ENCODE data around the gene PSMD13.

PSMD13 gene

DNA sequence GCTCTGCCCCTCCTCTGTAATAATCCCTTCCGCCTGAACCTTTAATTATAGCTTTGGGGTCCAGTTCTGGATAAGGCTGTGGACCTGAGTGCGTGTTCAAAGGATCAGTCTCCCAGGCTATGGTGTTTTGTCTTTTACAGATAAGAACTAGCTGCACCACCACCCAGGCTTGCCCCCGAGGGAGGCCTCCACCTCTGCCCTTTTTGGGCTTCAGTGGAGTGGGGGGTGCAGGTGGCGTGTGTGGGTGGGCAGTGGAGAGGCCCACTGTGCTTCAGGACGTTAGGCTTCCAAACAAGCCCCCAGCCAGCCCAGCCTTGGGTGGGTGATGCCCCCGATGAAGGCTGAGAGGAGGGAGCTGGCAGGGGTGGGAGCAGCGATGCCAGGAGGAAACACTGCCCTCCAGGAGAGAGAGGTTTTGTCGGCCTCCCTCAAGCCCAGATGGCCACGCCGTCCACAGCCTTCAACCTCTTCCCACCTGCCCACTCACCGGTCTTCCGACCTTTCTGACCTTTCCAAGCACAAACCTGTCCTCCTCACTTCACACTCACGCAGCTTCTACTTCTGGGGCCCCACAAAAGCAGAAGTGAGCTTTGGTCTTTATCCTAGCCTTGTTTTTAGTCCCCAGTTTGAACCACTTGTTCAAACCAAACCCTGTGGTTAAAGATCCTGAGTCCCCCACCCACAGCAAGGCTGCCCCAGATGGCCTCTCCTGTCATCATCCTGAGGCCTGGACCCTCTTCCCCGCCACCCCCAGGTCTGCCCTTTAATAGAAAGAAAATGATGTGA is 20.4 kb downstream of the PSMD13 start:
- no peak for TF ChIP-seq EZH2phosphoT487 (IDR thresholded peaks at IDR 0.05; ENCODE audit: borderline replicate concordance, low read length)
- TF ChIP-seq, protein P1, sequence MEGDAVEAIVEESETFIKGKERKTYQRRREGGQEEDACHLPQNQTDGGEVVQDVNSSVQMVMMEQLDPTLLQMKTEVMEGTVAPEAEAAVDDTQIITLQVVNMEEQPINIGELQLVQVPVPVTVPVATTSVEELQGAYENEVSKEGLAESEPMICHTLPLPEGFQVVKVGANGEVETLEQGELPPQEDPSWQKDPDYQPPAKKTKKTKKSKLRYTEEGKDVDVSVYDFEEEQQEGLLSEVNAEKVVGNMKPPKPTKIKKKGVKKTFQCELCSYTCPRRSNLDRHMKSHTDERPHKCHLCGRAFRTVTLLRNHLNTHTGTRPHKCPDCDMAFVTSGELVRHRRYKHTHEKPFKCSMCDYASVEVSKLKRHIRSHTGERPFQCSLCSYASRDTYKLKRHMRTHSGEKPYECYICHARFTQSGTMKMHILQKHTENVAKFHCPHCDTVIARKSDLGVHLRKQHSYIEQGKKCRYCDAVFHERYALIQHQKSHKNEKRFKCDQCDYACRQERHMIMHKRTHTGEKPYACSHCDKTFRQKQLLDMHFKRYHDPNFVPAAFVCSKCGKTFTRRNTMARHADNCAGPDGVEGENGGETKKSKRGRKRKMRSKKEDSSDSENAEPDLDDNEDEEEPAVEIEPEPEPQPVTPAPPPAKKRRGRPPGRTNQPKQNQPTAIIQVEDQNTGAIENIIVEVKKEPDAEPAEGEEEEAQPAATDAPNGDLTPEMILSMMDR (IDR thresholded peaks at IDR 0.05; ENCODE audit: low read depth, low read length, poor library complexity, severe bottlenecking), result no peak

DNA sequence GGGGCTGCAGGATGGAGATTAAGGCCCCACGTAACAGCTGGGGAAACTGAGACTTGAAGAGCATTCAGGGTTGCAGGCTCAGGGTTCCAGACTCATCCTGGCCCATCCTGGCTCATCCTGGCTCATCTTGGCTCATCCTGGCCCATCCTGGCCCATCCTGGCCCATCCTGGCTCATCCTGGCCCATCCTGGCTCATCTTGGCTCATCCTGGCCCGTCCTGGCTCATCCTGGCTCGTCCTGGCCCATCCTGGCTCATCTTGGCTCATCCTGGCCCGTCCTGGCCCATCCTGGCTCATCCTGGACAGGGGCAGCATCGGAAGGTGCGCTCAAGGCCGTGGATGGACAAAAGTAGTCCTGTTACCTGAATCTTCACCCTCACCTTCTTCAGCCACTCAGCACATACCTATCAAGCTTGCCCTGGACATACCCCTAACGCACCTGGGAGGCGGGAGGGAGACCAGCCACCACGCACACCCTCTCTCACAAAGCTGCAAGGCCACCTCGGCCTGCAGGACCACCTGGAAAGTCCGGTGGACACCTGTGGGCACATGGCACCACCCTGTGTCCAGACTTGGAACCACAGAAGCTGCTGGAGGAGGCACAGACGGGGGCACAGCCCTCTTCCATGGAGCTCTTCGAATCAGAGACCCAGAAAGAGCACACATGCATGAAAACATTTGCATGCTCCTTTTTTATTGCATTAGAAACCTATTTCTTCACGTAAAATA is 21.2 kb downstream of the PSMD13 start:
- TF ChIP-seq, protein P1 (IDR thresholded peaks at IDR 0.05; ENCODE audit: low read depth, low read length, poor library complexity, severe bottlenecking), result peak; percentile 44
- TF ChIP-seq EZH2phosphoT487 (IDR thresholded peaks at IDR 0.05; ENCODE audit: borderline replicate concordance, low read length), result no peak
- no peak overlapping the region for H3K4me3 ChIP-seq (ENCODE audit: low read length)
- no peaks in the 10 kb centered on the region for H3K79me2 ChIP-seq (ENCODE audit: control insufficient read depth, low read length)
- H3K9me2 ChIP-seq (replicated peaks; ENCODE audit: control insufficient read depth, low read length), result no peaks in the 10 kb centered on the region
- H3F3A ChIP-seq (ENCODE audit: control insufficient read depth, insufficient read depth), result peaks cover 7% of the 10 kb centered on the region
- H3K27ac ChIP-seq (ENCODE audit: low read depth, low read length), result no peak overlapping the region
- no peaks in the 10 kb centered on the region for H3K27me3 ChIP-seq (ENCODE audit: control insufficient read depth, low read length)
- no peaks in the 10 kb centered on the region for H3K9me3 ChIP-seq (ENCODE audit: control insufficient read depth, insufficient read depth, low read length)
- peak overlapping the region; percentile 15 for H3K4me2 ChIP-seq (ENCODE audit: low read length)
- peaks cover 45% of the 10 kb centered on the region for H3K4me1 ChIP-seq (ENCODE audit: control insufficient read depth, low read length)
- H3K36me3 ChIP-seq (ENCODE audit: control insufficient read depth, low read length), result peaks cover 9% of the 10 kb centered on the region
- no peaks in the 10 kb centered on the region for H4K20me1 ChIP-seq (ENCODE audit: control insufficient read depth, insufficient read depth, low read depth, low read length)

More for the DNA sequence above, 20.4 kb downstream of the PSMD13 start:
- Histone ChIP-seq H3K4me2 (ENCODE audit: low read length) (peak overlapping the region; percentile 15), H3K9me3 (ENCODE audit: control insufficient read depth, insufficient read depth, low read length) (no peaks in the 10 kb centered on the region), H3K36me3 (ENCODE audit: control insufficient read depth, low read length) (peaks cover 16% of the 10 kb centered on the region), H3K79me2 (ENCODE audit: control insufficient read depth, low read length) (no peaks in the 10 kb centered on the region), H3K4me3 (ENCODE audit: low read length) (no peak overlapping the region), H3K27ac (ENCODE audit: low read depth, low read length) (no peak overlapping the region), H4K20me1 (ENCODE audit: control insufficient read depth, insufficient read depth, low read depth, low read length) (no peaks in the 10 kb centered on the region), H3F3A (ENCODE audit: control insufficient read depth, insufficient read depth) (peaks cover 7% of the 10 kb centered on the region), H3K9me2 (replicated peaks; ENCODE audit: control insufficient read depth, low read length) (no peaks in the 10 kb centered on the region), H3K27me3 (ENCODE audit: control insufficient read depth, low read length) (no peaks in the 10 kb centered on the region), H3K4me1 (ENCODE audit: control insufficient read depth, low read length) (peaks cover 40% of the 10 kb centered on the region)

- no peaks in the 10 kb centered on the region for H3K9me2 ChIP-seq (replicated peaks; ENCODE audit: control insufficient read depth, low read length)
Measured at GRCh38 chr11:259413-259812, 22.6 kb downstream of the PSMD13 start.

More at GRCh38 chr11:259413-259812, 22.6 kb downstream of the PSMD13 start:
- TF ChIP-seq EZH2phosphoT487 (IDR thresholded peaks at IDR 0.05; ENCODE audit: borderline replicate concordance, low read length), result no peak
- TF ChIP-seq, protein P1 (IDR thresholded peaks at IDR 0.05; ENCODE audit: low read depth, low read length, poor library complexity, severe bottlenecking), result no peak
- no peak overlapping the region for H3K4me2 ChIP-seq (ENCODE audit: low read length)
- H3K36me3 ChIP-seq (ENCODE audit: control insufficient read depth, low read length), result no peaks in the 10 kb centered on the region
- no peak overlapping the region for H3K4me3 ChIP-seq (ENCODE audit: low read length)
- peaks cover 45% of the 10 kb centered on the region for H3K4me1 ChIP-seq (ENCODE audit: control insufficient read depth, low read length)
- no peaks in the 10 kb centered on the region for H3K27me3 ChIP-seq (ENCODE audit: control insufficient read depth, low read length)
- H3K9me3 ChIP-seq (ENCODE audit: control insufficient read depth, insufficient read depth, low read length), result no peaks in the 10 kb centered on the region
- H4K20me1 ChIP-seq (ENCODE audit: control insufficient read depth, insufficient read depth, low read depth, low read length), result no peaks in the 10 kb centered on the region
- no peak overlapping the region for H3K27ac ChIP-seq (ENCODE audit: low read depth, low read length)
- H3F3A ChIP-seq (ENCODE audit: control insufficient read depth, insufficient read depth), result peaks cover 11% of the 10 kb centered on the region
- H3K79me2 ChIP-seq (ENCODE audit: control insufficient read depth, low read length), result no peaks in the 10 kb centered on the region
